AG04450 (cell line): Measurements from ENCODE around the gene BCL2L1. TPM values are rescaled to one million over a fixed set of nuclear protein-coding genes. Genes with fewer than 3 reads are reported as not detected.
A peak's percentile ranks its signal among the peaks of the same experiment; 100 is the strongest.

Source experiments
- CTCF ChIA-PET: fragments of 300-600, 350-600 bp; formaldehyde crosslinking; extraction: SDS; loops from one replicate; lab custom pipeline; 2022; ENCODE audit warnings: antibody characterized with exemption, inconsistent platforms; lab: Charles Lee
- POLR2A ChIA-PET: fragments of 350-600 bp; formaldehyde crosslinking; extraction: SDS; loops from one replicate; lab custom pipeline; 2021; ENCODE audit warnings: antibody characterized with exemption, inconsistent platforms; lab: Yijun Ruan, JAX
- DNase-seq: peaks from one replicate; pipeline ENCODE4 v3.0.0-alpha.2; 2011; ENCODE audit warnings: low read depth, low spot score
- H3K27ac ChIP-seq: one replicate; pipeline ENCODE4 v1.5.1; 2012; ENCODE audit warnings: low read depth, low read length, control low read depth
- H3K27me3 ChIP-seq: one replicate; pipeline ENCODE4 v1.6.0; 2012; ENCODE audit warnings: low read length; ENCODE audit not compliant: control insufficient read depth, insufficient read depth
- H3K4me3 ChIP-seq: 2 replicates; pipeline ENCODE4 v1.5.1; 2011; ENCODE audit warnings: mild to moderate bottlenecking, low read depth, low read length, control low read depth
- H3K9me3 ChIP-seq: 2 replicates; pipeline ENCODE4 v1.5.1; 2012; ENCODE audit warnings: low read length; ENCODE audit not compliant: control insufficient read depth, insufficient read depth
- CTCF ChIP-seq: IDR thresholded peaks from 2 replicates; pipeline ENCODE4 v1.5.1; 2011; ENCODE audit warnings: low read depth, low read length, control low read depth, inconsistent platforms
- polyA plus RNA-seq: library from polyadenylated mRNA; depleted of rRNA; stranded (reverse); fragments of >200 nt; gene quantifications from 2 replicates; pipeline ENCODE4 v1.2.3, GENCODE V29; 2011

The BCL2L1 gene
- polyA plus RNA-seq, 1 experiment = 57.5 TPM

GRCh38 chr20:31710423-31711108 lies 12.1 kb downstream of the BCL2L1 start:
- TF ChIP-seq CTCF = no peak
- no peaks in the 10 kb centered on the region for H3K27me3 ChIP-seq
- ChIA-PET CTCF (interaction anchor here (1.6 to 6.2 kb wide), 2 partner anchors 13 to 49 kb away, joined by 8 to 45 read pairs; no protein-coding TSS in a partner anchor), POLR2A (no interaction called here)
- no peak overlapping the region for H3K4me3 ChIP-seq
- H3K9me3 ChIP-seq = no peaks in the 10 kb centered on the region
- DNase-seq = no peak
- no peak overlapping the region for H3K27ac ChIP-seq

GRCh38 chr20:31709939-31710338 lies 12.7 kb downstream of the BCL2L1 start:
- no peak for DNase-seq
- H3K4me3 ChIP-seq = no peak overlapping the region
- H3K9me3 ChIP-seq = no peaks in the 10 kb centered on the region
- no peaks in the 10 kb centered on the region for H3K27me3 ChIP-seq
- POLR2A ChIA-PET = no interaction called here
- H3K27ac ChIP-seq = no peak overlapping the region
- CTCF ChIA-PET = interaction anchor here (0.7 to 6.2 kb wide), 2 partner anchors 14 to 398 kb away, joined by 6 to 45 read pairs; no protein-coding TSS in a partner anchor
- TF ChIP-seq CTCF = no peak

- H3K27me3 ChIP-seq = no peaks in the 10 kb centered on the region
- H3K9me3 ChIP-seq = no peaks in the 10 kb centered on the region
- no peak for TF ChIP-seq CTCF
- DNase-seq = no peak
- CTCF ChIA-PET = interaction anchor here (0.7 to 6.2 kb wide), 2 partner anchors 15 to 399 kb away, joined by 6 to 45 read pairs; no protein-coding TSS in a partner anchor
- H3K27ac ChIP-seq = peak overlapping the region; percentile 31
- H3K4me3 ChIP-seq = no peak overlapping the region
- POLR2A ChIA-PET = interaction anchor here (1.4 kb wide), 1 partner anchor 13 kb away, joined by 3 read pairs; no protein-coding TSS in a partner anchor
Measured at GRCh38 chr20:31708736-31709534, 13.7 kb downstream of the BCL2L1 start.

- no peak overlapping the region for H3K27ac ChIP-seq
- no peaks in the 10 kb centered on the region for H3K9me3 ChIP-seq
- no peak overlapping the region for H3K4me3 ChIP-seq
- no peaks in the 10 kb centered on the region for H3K27me3 ChIP-seq
- ChIA-PET CTCF (no interaction called here), POLR2A (interaction anchor here (1.4 kb wide), 1 partner anchor 14 kb away, joined by 3 read pairs; no protein-coding TSS in a partner anchor)
- TF ChIP-seq CTCF = no peak
- DNase-seq = no peak
Measured at GRCh38 chr20:31707994-31708735, 14.5 kb downstream of the BCL2L1 start.
